H1 (cell line): ENCODE data around the gene CUTC. TPM values are rescaled to one million over a fixed set of nuclear protein-coding genes. Genes with fewer than 3 reads are reported as not detected.

Experiments
- CTCF ChIA-PET: fragments of 300-600 bp; sonication (Branson Sonifier 250); formaldehyde crosslinking; loops from one replicate; lab custom pipeline; 2021; ENCODE audit not compliant: partially characterized antibody; lab: Charles Lee
- POLR2A ChIA-PET: fragments of 300-600 bp; sonication (Branson Sonifier 250); formaldehyde crosslinking; loops from one replicate; lab custom pipeline; 2021; ENCODE audit warnings: inconsistent platforms; ENCODE audit not compliant: partially characterized antibody; lab: Charles Lee
- DNase-seq, 2 experiments: peaks; one replicate each; pipeline versions ENCODE4 v3.0.0 to v3.0.0-alpha.2; 2010 to 2022; ENCODE audit warnings: low spot score in 2 of 2, low read depth in 1 of 2, mixed read lengths in 1 of 2
- FAIRE-seq: peaks from 2 replicates; lab custom pipeline; 2011; peaks lifted over from hg19 to GRCh38; lab: Jason Lieb, UNC
- H2AFZ ChIP-seq: 2 replicates; pipeline ENCODE4 v1.8.1; 2012; ENCODE audit warnings: low read length, inconsistent platforms
- H2AK5ac ChIP-seq: 2 replicates; pipeline ENCODE4 v1.6.1; 2013; ENCODE audit warnings: low read depth, low read length
- H2BK120ac ChIP-seq: replicated peaks from 2 replicates; pipeline ENCODE3; 2013; ENCODE audit warnings: low read depth, low read length, inconsistent platforms
- H2BK12ac ChIP-seq: 2 replicates; pipeline ENCODE4 v1.6.1; 2013; ENCODE audit warnings: low read depth, low read length
- H2BK15ac ChIP-seq: 2 replicates; pipeline ENCODE4 v1.6.1; 2013; ENCODE audit warnings: low read length
- H2BK20ac ChIP-seq: 2 replicates; pipeline ENCODE4 v1.6.1; 2013; ENCODE audit warnings: low read length
- H2BK5ac ChIP-seq: 2 replicates; pipeline ENCODE4 v1.6.1; 2013; ENCODE audit warnings: low read depth, low read length
- H3K14ac ChIP-seq: 2 replicates; pipeline ENCODE4 v1.6.1; 2013; ENCODE audit warnings: inconsistent platforms; ENCODE audit not compliant: insufficient read length
- H3K18ac ChIP-seq: 2 replicates; pipeline ENCODE4 v1.6.1; 2013; ENCODE audit warnings: low read length; ENCODE audit errors: extremely low read depth
- H3K23ac ChIP-seq: 2 replicates; pipeline ENCODE4 v1.6.1; 2013; ENCODE audit warnings: inconsistent platforms; ENCODE audit not compliant: insufficient read length
- H3K23me2 ChIP-seq: 2 replicates; pipeline ENCODE4 v1.6.1; 2013; ENCODE audit warnings: low read depth, low read length
- H3K27ac ChIP-seq: 2 replicates; pipeline ENCODE4 v1.6.1; 2011; ENCODE audit warnings: low read depth, low read length, inconsistent platforms
- H3K27me3 ChIP-seq, 4 experiments: replicated peaks in 1 of 4; 1 replicate in 1 of 4; 2 replicates in 3 of 4; pipeline versions ENCODE4 v1.6.1 to v1.8.1; 2011 to 2013; ENCODE audit warnings: low read length in 3 of 4, mild to moderate bottlenecking in 3 of 4, inconsistent platforms in 2 of 4, mixed read lengths in 2 of 4, moderate library complexity in 1 of 4; ENCODE audit not compliant: control insufficient read depth in 3 of 4, insufficient read depth in 3 of 4; ENCODE audit errors: extremely low read depth in 1 of 4
- H3K36me3 ChIP-seq, 4 experiments: 2 replicates each; pipeline versions ENCODE4 v1.6.1 to v1.8.1; 2011 to 2013; ENCODE audit warnings: mild to moderate bottlenecking in 4 of 4, low read length in 3 of 4, moderate library complexity in 2 of 4, control low read depth in 1 of 4, inconsistent platforms in 1 of 4; ENCODE audit not compliant: insufficient read depth in 4 of 4, control insufficient read depth in 2 of 4
- H3K4ac ChIP-seq: replicated peaks from 2 replicates; pipeline ENCODE3; 2013; ENCODE audit warnings: low read length, low read depth, mixed read lengths, inconsistent platforms; ENCODE audit not compliant: insufficient read length
- H3K4me1 ChIP-seq, 4 experiments: replicated peaks in 1 of 4; 1 replicate in 1 of 4; 2 replicates in 3 of 4; pipeline versions ENCODE4 v1.6.1 to v1.8.1; 2011 to 2013; ENCODE audit warnings: low read length in 3 of 4, inconsistent platforms in 2 of 4, mixed read lengths in 1 of 4; ENCODE audit not compliant: insufficient read depth in 4 of 4, control insufficient read depth in 3 of 4
- H3K4me2 ChIP-seq, 2 experiments: 2 replicates each; pipeline versions ENCODE4 v1.6.1 to v1.8.1; 2011 to 2013; ENCODE audit warnings: low read depth in 2 of 2, low read length in 2 of 2, control low read depth in 1 of 2, inconsistent platforms in 1 of 2, mild to moderate bottlenecking in 1 of 2; ENCODE audit not compliant: insufficient read depth in 1 of 2
- H3K4me3 ChIP-seq, 4 experiments: fragments of 200-600, 300-600 bp in 1 of 4; sonication (generic), shearing (Covaris generic), sonication (Bioruptor Twin) in 1 of 4; 2 replicates each; pipeline versions ENCODE4 v1.5.1 to v1.8.1; 2011 to 2016; ENCODE audit warnings: low read length in 4 of 4, low read depth in 3 of 4, control low read depth in 2 of 4, inconsistent platforms in 2 of 4, mild to moderate bottlenecking in 2 of 4, mixed read lengths in 1 of 4, moderate library complexity in 1 of 4; ENCODE audit not compliant: insufficient read depth in 2 of 4; ENCODE audit errors: extremely low read depth in 1 of 4
- H3K56ac ChIP-seq: replicated peaks from 2 replicates; pipeline ENCODE3; 2013; ENCODE audit warnings: low read depth, mild to moderate bottlenecking, mixed read lengths, low read length, inconsistent platforms; ENCODE audit not compliant: insufficient read length
- H3K79me1 ChIP-seq: 2 replicates; pipeline ENCODE4 v1.6.1; 2013; ENCODE audit warnings: low read depth, low read length, control low read depth
- H3K79me2 ChIP-seq, 2 experiments: 2 replicates each; pipeline versions ENCODE4 v1.6.1 to v1.8.1; 2012 to 2013; ENCODE audit warnings: low read length in 2 of 2, mild to moderate bottlenecking in 2 of 2, inconsistent platforms in 1 of 2; ENCODE audit not compliant: insufficient read depth in 2 of 2, control insufficient read depth in 1 of 2
- H3K9ac ChIP-seq, 4 experiments: replicated peaks in 1 of 4; 1 replicate in 1 of 4; 2 replicates in 3 of 4; pipeline versions ENCODE4 v1.6.1 to v1.8.1; 2011 to 2013; ENCODE audit warnings: low read depth in 3 of 4, low read length in 3 of 4, control low read depth in 2 of 4, mild to moderate bottlenecking in 2 of 4, moderate library complexity in 2 of 4, inconsistent platforms in 1 of 4; ENCODE audit errors: extremely low read depth in 1 of 4
- H3K9me3 ChIP-seq, 2 experiments: 2 replicates each; pipeline versions ENCODE4 v1.6.1 to v1.8.1; 2012 to 2013; ENCODE audit warnings: mild to moderate bottlenecking in 2 of 2, moderate library complexity in 2 of 2, control low read depth in 1 of 2, inconsistent platforms in 1 of 2, low read depth in 1 of 2, low read length in 1 of 2, mixed read lengths in 1 of 2; ENCODE audit not compliant: insufficient read depth in 2 of 2
- H4K20me1 ChIP-seq, 2 experiments: replicated peaks in 1 of 2; 2 replicates each; pipeline versions ENCODE3 to v1.8.1; 2011 to 2013; ENCODE audit warnings: inconsistent platforms in 2 of 2, low read length in 2 of 2, mild to moderate bottlenecking in 1 of 2; ENCODE audit not compliant: insufficient read depth in 2 of 2, control insufficient read depth in 1 of 2
- H4K5ac ChIP-seq: 2 replicates; pipeline ENCODE4 v1.6.1; 2013; ENCODE audit warnings: low read length, low read depth, mixed read lengths, inconsistent platforms; ENCODE audit not compliant: insufficient read length
- H4K8ac ChIP-seq: 2 replicates; pipeline ENCODE4 v1.8.0; 2013; ENCODE audit warnings: mild to moderate bottlenecking, moderate library complexity, low read length, inconsistent platforms; ENCODE audit not compliant: insufficient read depth; ENCODE audit errors: extremely low read depth
- H4K91ac ChIP-seq: replicated peaks from 2 replicates; pipeline ENCODE3; 2013; ENCODE audit warnings: low read length, mixed read lengths, inconsistent platforms; ENCODE audit not compliant: insufficient read length
- KDM4A ChIP-seq: IDR thresholded peaks from one replicate; pipeline ENCODE4 v1.7.1; 2012; ENCODE audit warnings: low read depth, mild to moderate bottlenecking, moderate library complexity, low read length, inconsistent platforms; ENCODE audit not compliant: severe bottlenecking
- TAF1 ChIP-seq: IDR thresholded peaks from 2 replicates; pipeline ENCODE4 v1.6.1; 2011; ENCODE audit warnings: mild to moderate bottlenecking, low read depth, low read length
- WGBS, 2 experiments: shearing (Covaris generic) in 1 of 2; methylation state at CpG; one replicate each; pipeline versions ENCODE4 v1.1.6 to v1.1.7; 2013 to 2015; ENCODE audit warnings: low lambda C conversion rate in 2 of 2, mixed read lengths in 2 of 2, inconsistent platforms in 1 of 2, low coverage in 1 of 2, missing lambda C conversion rate in 1 of 2; ENCODE audit not compliant: insufficient replicate concordance in 2 of 2, insufficient coverage in 1 of 2, insufficient read length in 1 of 2; ENCODE audit errors: extremely low coverage in 1 of 2, missing lambda C conversion rate in 1 of 2; 5-methylcytosine and 5-hydroxymethylcytosine counted together
- polyA plus RNA-seq, 7 experiments: library from polyadenylated mRNA; depleted of rRNA in 3 of 7; stranded (reverse) in 5 of 7; unstranded in 2 of 7; fragments of >200 nt in 5 of 7; fragments of 200-250 nt in 2 of 7; gene quantifications; 1 replicate in 5 of 7; 2 replicates in 1 of 7; 4 replicates in 1 of 7; pipeline versions ENCODE4 v1.2.1 to v1.2.3, GENCODE V29; 2011 to 2013; ENCODE audit warnings: missing spikeins in 2 of 7, mixed read lengths in 2 of 7
- total RNA-seq: library from RNA; stranded (reverse); fragmentation: NEBNext Ultra II Directional; extraction: Animal tissue kit (Norgen Biotek cat#: 25700); gene quantifications from 2 replicates; pipeline ENCODE4 v1.2.1, GENCODE V29; 2021

The CUTC gene
- total and polyA plus RNA-seq, 2 of the 8 experiments (the other 6 are each of a cell fraction or from before 2014, with no cell fraction given), result 25.3 to 25.6 TPM

- Histone ChIP-seq H3K23ac (no peak overlapping the region), H3K27me3 (no peaks in the 10 kb centered on the region), H2AFZ (no peak overlapping the region), H2BK5ac (no peak overlapping the region), H3K79me2 (no peaks in the 10 kb centered on the region), H2BK15ac (no peak overlapping the region), H3K4ac (no peak overlapping the region), H3K9ac (no peak overlapping the region), H3K4me3 (no peak overlapping the region), H4K5ac (no peak overlapping the region), H3K56ac (no peak overlapping the region), H3K79me1 (no peaks in the 10 kb centered on the region; the same call in 1 of the 2 replicates), H3K18ac (no peak overlapping the region), H2BK12ac (no peak overlapping the region), H2BK20ac (no peak overlapping the region), H3K23me2 (no peaks in the 10 kb centered on the region), H3K14ac (no peak overlapping the region), H4K8ac (no peak overlapping the region), H3K36me3 (peaks cover 7 to 54% (median 18%) of the 10 kb centered on the region in 4 experiments), H3K27ac (no peak overlapping the region), H4K91ac (no peak overlapping the region), H2AK5ac (no peak overlapping the region), H3K9me3 (no peaks in the 10 kb centered on the region), H3K4me2 (no peak overlapping the region), H4K20me1 (no peaks in the 10 kb centered on the region), H3K4me1 (no peaks in the 10 kb centered on the region), H2BK120ac (no peak overlapping the region)
- CTCF ChIA-PET, result interaction anchor here (0.6 to 1.3 kb wide), 3 partner anchors 55 to 155 kb away, joined by 3 to 6 read pairs (median 3); partner anchors contain the start of gene ENTPD7
- POLR2A ChIA-PET, result interaction anchor here (0.6 kb wide), 2 partner anchors 85 to 322 kb away, joined by 3 to 4 read pairs; no protein-coding TSS in a partner anchor
- no peak for DNase-seq
- no peak for TF ChIP-seq KDM4A
- no peak for TF ChIP-seq TAF1
- FAIRE-seq, result no peak
- WGBS, 2 experiments, result 82% methylated on average over 5 of the region's 5 CpGs; no CpG with 5 or more reads in 1 of the 2 experiments
Observed at GRCh38 chr10:99714446-99714845, 17.6 kb upstream of the CUTC start.
